ENCODE results near the gene SZRD1.

SZRD1 gene

GRCh38 chr1:16436946-16437474 lies 70.0 kb downstream of the SZRD1 start, which contains the start of gene SPATA21:
Gene SPATA21 (minus strand): TSS chr1:16437424. CDS start chr1:16431371, 6,053 bp downstream.
- in situ Hi-C loops (cut with MboI; ENCODE audit: low sequenced_read_pairs): no loop called here

- in situ Hi-C loops (cut with MboI; ENCODE audit: low sequenced_read_pairs): no loop called here
Observed at GRCh38 chr1:16438516-16438915, 71.5 kb downstream of the SZRD1 start.

- in situ Hi-C loops (cut with MboI; ENCODE audit: low sequenced_read_pairs): no loop called here
Observed at GRCh38 chr1:16438924-16439323, 71.9 kb downstream of the SZRD1 start.

- in situ Hi-C loops (cut with MboI; ENCODE audit: low sequenced_read_pairs): no loop called here
Observed at GRCh38 chr1:16440131-16440469, 73.1 kb downstream of the SZRD1 start.

GRCh38 chr1:16440470-16441281 lies 73.6 kb downstream of the SZRD1 start, which contains the start of gene NECAP2:
Gene NECAP2 (plus strand): TSS chr1:16440724. CDS start chr1:16440762, 38 bp downstream.
- in situ Hi-C loops (cut with MboI; ENCODE audit: low sequenced_read_pairs): no loop called here

- in situ Hi-C loops (cut with MboI; ENCODE audit: low sequenced_read_pairs): no loop called here
Observed at GRCh38 chr1:16441282-16441665, 74.2 kb downstream of the SZRD1 start.

- in situ Hi-C loops (cut with MboI; ENCODE audit: low sequenced_read_pairs): no loop called here
Observed at GRCh38 chr1:16442265-16442664, 75.2 kb downstream of the SZRD1 start.

- in situ Hi-C loops (cut with MboI; ENCODE audit: low sequenced_read_pairs): no loop called here
Observed at GRCh38 chr1:16442941-16443340, 75.9 kb downstream of the SZRD1 start.

- in situ Hi-C loops (cut with MboI; ENCODE audit: low sequenced_read_pairs): no loop called here
Observed at GRCh38 chr1:16443975-16444770, 77.1 kb downstream of the SZRD1 start.

- in situ Hi-C loops (cut with MboI; ENCODE audit: low sequenced_read_pairs): no loop called here
Observed at GRCh38 chr1:16445052-16445451, 78.0 kb downstream of the SZRD1 start.

- in situ Hi-C loops (cut with MboI; ENCODE audit: low sequenced_read_pairs): no loop called here
Observed at GRCh38 chr1:16446116-16446515, 79.1 kb downstream of the SZRD1 start.

- in situ Hi-C loops (cut with MboI; ENCODE audit: low sequenced_read_pairs): no loop called here
Observed at GRCh38 chr1:16447641-16448040, 80.6 kb downstream of the SZRD1 start.
